ENCODE data around the gene MORN1. TPM values are rescaled to one million over a fixed set of nuclear protein-coding genes. Genes with fewer than 3 reads are reported as not detected.
A peak's percentile ranks its signal among the peaks of the same experiment; 100 is the strongest.

The MORN1 gene
- total and polyA plus RNA-seq, 2 of the 4 experiments (the other 2 are of a cell fraction), result 3.0 to 4.2 TPM

GRCh38 chr1:2394220-2394619 is 2.9 kb upstream of the MORN1 start:
- Histone ChIP-seq H4K20me1 (ENCODE audit: insufficient read depth, low read length) (peaks cover 55% of the 10 kb centered on the region), H3K4me3 (ENCODE audit: insufficient read depth, low read depth, low read length) (no peak overlapping the region), H2AFZ (replicated peaks; ENCODE audit: low read length, poor library complexity) (no peak overlapping the region), H3K27ac (ENCODE audit: insufficient read depth, low read length) (no peak overlapping the region), H4K5ac (ENCODE audit: low read depth, low read length) (no peak overlapping the region), H3K18ac (ENCODE audit: low read depth, low read length) (no peak overlapping the region), H2BK20ac (ENCODE audit: low read depth, low read length) (no peak overlapping the region), H4K8ac (ENCODE audit: low read depth in 2 of 2, low read length in 2 of 2) (no peak overlapping the region), H3K9ac (ENCODE audit: low read depth, low read length) (no peak overlapping the region), H3K36me3 (ENCODE audit: control insufficient read depth, insufficient read depth, low read length) (peaks cover 48% of the 10 kb centered on the region), H2AK9ac (replicated peaks; ENCODE audit: low read depth, low read length, poor library complexity) (peak overlapping the region; percentile 25), H3K56ac (ENCODE audit: extremely low read depth, insufficient read depth, low read length) (no peak overlapping the region), H3K4me2 (ENCODE audit: low read depth, low read length) (no peak overlapping the region), H3K79me1 (ENCODE audit: low read depth in 1 of 2, low read length in 2 of 2) (peaks cover 16 to 74% of the 10 kb centered on the region in 2 experiments), H3K9me1 (ENCODE audit: insufficient read depth, low read length) (peaks cover 10% of the 10 kb centered on the region), H2BK5ac (ENCODE audit: low read depth, low read length, poor library complexity, severe bottlenecking) (no peak overlapping the region), H3K4ac (ENCODE audit: low read depth, low read length) (no peak overlapping the region), H3K27me3 (ENCODE audit: control insufficient read depth, insufficient read depth, low read length) (no peaks in the 10 kb centered on the region), H2AK5ac (ENCODE audit: low read depth, low read length) (no peak overlapping the region), H4K91ac (ENCODE audit: insufficient read depth, low read depth, low read length) (no peak overlapping the region), H3K23ac (ENCODE audit: low read depth, low read length) (no peak overlapping the region; the same call in 1 of the 2 replicates), H2BK120ac (ENCODE audit: low read depth, low read length) (no peak overlapping the region), H3K4me1 (ENCODE audit: control insufficient read depth, insufficient read depth, low read length) (peaks cover 5% of the 10 kb centered on the region), H3K14ac (replicated peaks; ENCODE audit: low read depth, low read length) (no peak overlapping the region), H2BK15ac (ENCODE audit: low read depth, low read length) (no peak overlapping the region), H3K9me3 (ENCODE audit: control insufficient read depth, insufficient read depth, low read length) (no peaks in the 10 kb centered on the region)
- ChIA-PET CTCF (no interaction called here), POLR2A (ENCODE audit: unreplicated experiment) (no interaction called here)
- no peak for DNase-seq
- no peak; the same call in 1 of the 2 replicates for TF ChIP-seq POLR2A (IDR thresholded peaks at IDR 0.05; ENCODE audit: low read depth, low read length)
- TF ChIP-seq CTCF (conservative IDR thresholded peaks at IDR 0.05; ENCODE audit: low read depth, low read length), result no peak
- TF ChIP-seq USF2 (IDR thresholded peaks at IDR 0.05; ENCODE audit: low read depth, low read length), result no peak
- TF ChIP-seq RFX5 (IDR thresholded peaks at IDR 0.05; ENCODE audit: low read depth, low read length), result no peak
- TF ChIP-seq RAD21 (IDR thresholded peaks at IDR 0.05; ENCODE audit: low read length), result no peak
- no peak for TF ChIP-seq BHLHE40 (IDR thresholded peaks at IDR 0.05; ENCODE audit: low read depth, low read length)
- TF ChIP-seq CEBPB (IDR thresholded peaks at IDR 0.05; ENCODE audit: low read depth, low read length), result no peak
- ATAC-seq (ENCODE audit: low read depth), result no peak
- BruUV-seq (replicated peaks), result no TSS peak
- intact Hi-C loops (cut with micrococcal nuclease) (no loop called here), dilution Hi-C loops (cut with HindIII; ENCODE audit: low sequenced_read_pairs, unreplicated experiment) (no loop called here), in situ Hi-C loops (cut with MboI; ENCODE audit: low sequenced_read_pairs) (no loop called here)
- WGBS, 2 experiments (ENCODE audit: extremely low coverage in 2 of 2, insufficient read length in 1 of 2), result no CpG with 5 or more reads among the region's 7 CpGs

Data from IMR-90 (cell line).